Erythroblast (primary cell): ENCODE results near the gene TACR1.
"Not testable (repeated sequence)": the region's sequence is repeated elsewhere in the genome, so short reads cannot be mapped to it uniquely, and the experiment has no call there.

Experiments
- GATA1 ChIP-seq: IDR thresholded peaks from 2 replicates; pipeline ENCODE4 v1.6.1; 2011; ENCODE audit warnings: low read depth, mild to moderate bottlenecking, control low read depth, low read length, moderate library complexity
- POLR2A ChIP-seq: IDR thresholded peaks from 2 replicates; pipeline ENCODE4 v1.6.1; 2011; ENCODE audit warnings: mild to moderate bottlenecking, low read length

GRCh38 chr2:75248581-75248980, 49.3 kb upstream of the TACR1 start:
- TF ChIP-seq POLR2A, GATA1: not testable (repeated sequence)
